Measurements from ENCODE around the gene C1R.
A peak's percentile ranks its signal among the peaks of the same experiment; 100 is the strongest.
"Not testable (repeated sequence)": the region's sequence is repeated elsewhere in the genome, so short reads cannot be mapped to it uniquely, and the experiment has no call there.

C1R gene

GRCh38 chr12:7118881-7119280, 26.6 kb upstream of the C1R start:
- no peak for DNase-seq

GRCh38 chr12:7117670-7118069, 25.4 kb upstream of the C1R start:
- no peak for DNase-seq

- DNase-seq, result no peak
Measured at GRCh38 chr12:7116916-7117315, 24.7 kb upstream of the C1R start.

- no peak for DNase-seq
Measured at GRCh38 chr12:7116196-7116595, 24.0 kb upstream of the C1R start.

GRCh38 chr12:7114851-7115250, 22.6 kb upstream of the C1R start:
- no peak for DNase-seq

- DNase-seq, result no peak
Measured at GRCh38 chr12:7114008-7114407, 21.8 kb upstream of the C1R start.

- DNase-seq, result no peak
Measured at GRCh38 chr12:7113389-7113871, 21.2 kb upstream of the C1R start.

- DNase-seq, result no peak
Measured at GRCh38 chr12:7112041-7112440, 19.8 kb upstream of the C1R start.

- no peak for DNase-seq
Measured at GRCh38 chr12:7110661-7111060, 18.4 kb upstream of the C1R start.

GRCh38 chr12:7109572-7109920, 17.3 kb upstream of the C1R start:
- no peak for DNase-seq

GRCh38 chr12:7108796-7109571, 16.7 kb upstream of the C1R start, which contains the start of gene C1RL:
Gene C1RL (minus strand): TSS chr12:7109214. CDS start chr12:7109180, 34 bp downstream.
- peak; percentile 80 for DNase-seq

- peak; percentile 68 for DNase-seq
Measured at GRCh38 chr12:7108003-7108795, 16.0 kb upstream of the C1R start.

- DNase-seq, result no peak
Measured at GRCh38 chr12:7107636-7108002, 15.4 kb upstream of the C1R start.

- DNase-seq, result not testable (repeated sequence)
Measured at GRCh38 chr12:7107181-7107580, 14.9 kb upstream of the C1R start.

- no peak for DNase-seq
Measured at GRCh38 chr12:7106082-7106481, 13.8 kb upstream of the C1R start.

- DNase-seq, result no peak
Measured at GRCh38 chr12:7103837-7104584, 11.8 kb upstream of the C1R start.

- no peak for DNase-seq
Measured at GRCh38 chr12:7102582-7102981, 10.3 kb upstream of the C1R start.

- DNase-seq, result no peak
Measured at GRCh38 chr12:7101694-7102131, 9.5 kb upstream of the C1R start.

GRCh38 chr12:7101047-7101693, 8.9 kb upstream of the C1R start:
- no peak for DNase-seq

- DNase-seq, result no peak
Measured at GRCh38 chr12:7100239-7100638, 8.0 kb upstream of the C1R start.

- no peak for DNase-seq
Measured at GRCh38 chr12:7099290-7099996, 7.2 kb upstream of the C1R start.

GRCh38 chr12:7096979-7097378, 4.7 kb upstream of the C1R start:
- no peak for DNase-seq
